ENCODE data around the gene KRT86.

DNA sequence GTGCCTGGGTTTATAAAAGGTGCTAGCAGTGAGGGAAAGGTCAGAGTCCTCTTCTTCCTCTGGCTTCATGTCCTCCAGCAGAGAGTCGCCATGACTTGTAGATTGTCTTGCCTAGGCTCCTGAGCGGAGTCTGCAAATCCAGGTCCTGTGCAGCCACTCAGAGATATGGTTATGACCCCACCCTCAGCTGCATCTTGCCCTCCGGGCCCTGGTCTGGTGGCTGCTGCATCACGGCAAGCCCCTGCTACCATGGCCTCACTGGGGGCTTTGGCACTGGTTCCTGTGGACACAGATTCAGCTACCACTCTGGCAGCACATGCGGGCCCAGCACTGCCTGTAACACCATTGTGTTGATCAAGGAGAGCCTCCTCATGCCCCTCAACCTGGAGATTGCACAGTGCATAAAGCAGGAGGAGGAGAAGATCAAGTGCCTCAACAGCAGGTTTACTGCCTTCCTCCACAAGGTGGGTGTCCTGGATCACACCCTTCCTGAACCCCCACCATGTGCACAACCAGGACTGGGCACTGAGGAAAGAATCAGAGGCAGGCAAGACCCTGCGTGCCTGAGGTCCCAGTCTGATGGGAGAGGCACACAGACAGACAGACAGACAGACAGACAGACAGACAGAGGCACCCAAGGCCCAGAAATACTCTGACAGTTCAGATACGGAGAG lies 10.5 kb upstream of the KRT86 start:
- TF ChIP-seq, protein P1, sequence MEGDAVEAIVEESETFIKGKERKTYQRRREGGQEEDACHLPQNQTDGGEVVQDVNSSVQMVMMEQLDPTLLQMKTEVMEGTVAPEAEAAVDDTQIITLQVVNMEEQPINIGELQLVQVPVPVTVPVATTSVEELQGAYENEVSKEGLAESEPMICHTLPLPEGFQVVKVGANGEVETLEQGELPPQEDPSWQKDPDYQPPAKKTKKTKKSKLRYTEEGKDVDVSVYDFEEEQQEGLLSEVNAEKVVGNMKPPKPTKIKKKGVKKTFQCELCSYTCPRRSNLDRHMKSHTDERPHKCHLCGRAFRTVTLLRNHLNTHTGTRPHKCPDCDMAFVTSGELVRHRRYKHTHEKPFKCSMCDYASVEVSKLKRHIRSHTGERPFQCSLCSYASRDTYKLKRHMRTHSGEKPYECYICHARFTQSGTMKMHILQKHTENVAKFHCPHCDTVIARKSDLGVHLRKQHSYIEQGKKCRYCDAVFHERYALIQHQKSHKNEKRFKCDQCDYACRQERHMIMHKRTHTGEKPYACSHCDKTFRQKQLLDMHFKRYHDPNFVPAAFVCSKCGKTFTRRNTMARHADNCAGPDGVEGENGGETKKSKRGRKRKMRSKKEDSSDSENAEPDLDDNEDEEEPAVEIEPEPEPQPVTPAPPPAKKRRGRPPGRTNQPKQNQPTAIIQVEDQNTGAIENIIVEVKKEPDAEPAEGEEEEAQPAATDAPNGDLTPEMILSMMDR (IDR thresholded peaks at IDR 0.05 in 8 of 11, conservative IDR thresholded peaks at IDR 0.05 in 3 of 11) = no peak
- TF ChIP-seq POLR2AphosphoS5 (IDR thresholded peaks at IDR 0.05) = no peak

All from spleen (tissue), 7 donors.